Fibroblast of mammary gland (primary cell): ENCODE results near the gene LURAP1L.

Experiments used
- DNase-seq: peaks from one replicate; pipeline ENCODE4 v3.0.0-alpha.2; 2010; ENCODE audit warnings: low read depth
- H3K4me3 ChIP-seq: 2 replicates; pipeline ENCODE4 v1.5.1; 2011; ENCODE audit warnings: low read depth, mild to moderate bottlenecking, low read length, moderate library complexity; ENCODE audit not compliant: control insufficient read depth
- CTCF ChIP-seq: conservative IDR thresholded peaks from 2 replicates; pipeline ENCODE4 v1.5.1; 2011; ENCODE audit warnings: low read depth, low read length, inconsistent platforms; ENCODE audit not compliant: control insufficient read depth, insufficient read depth

Gene LURAP1L

GRCh38 chr9:12764150-12764549, 10.7 kb upstream of the LURAP1L start:
- no peak for TF ChIP-seq CTCF
- no peak overlapping the region for H3K4me3 ChIP-seq
- no peak for DNase-seq

DNA sequence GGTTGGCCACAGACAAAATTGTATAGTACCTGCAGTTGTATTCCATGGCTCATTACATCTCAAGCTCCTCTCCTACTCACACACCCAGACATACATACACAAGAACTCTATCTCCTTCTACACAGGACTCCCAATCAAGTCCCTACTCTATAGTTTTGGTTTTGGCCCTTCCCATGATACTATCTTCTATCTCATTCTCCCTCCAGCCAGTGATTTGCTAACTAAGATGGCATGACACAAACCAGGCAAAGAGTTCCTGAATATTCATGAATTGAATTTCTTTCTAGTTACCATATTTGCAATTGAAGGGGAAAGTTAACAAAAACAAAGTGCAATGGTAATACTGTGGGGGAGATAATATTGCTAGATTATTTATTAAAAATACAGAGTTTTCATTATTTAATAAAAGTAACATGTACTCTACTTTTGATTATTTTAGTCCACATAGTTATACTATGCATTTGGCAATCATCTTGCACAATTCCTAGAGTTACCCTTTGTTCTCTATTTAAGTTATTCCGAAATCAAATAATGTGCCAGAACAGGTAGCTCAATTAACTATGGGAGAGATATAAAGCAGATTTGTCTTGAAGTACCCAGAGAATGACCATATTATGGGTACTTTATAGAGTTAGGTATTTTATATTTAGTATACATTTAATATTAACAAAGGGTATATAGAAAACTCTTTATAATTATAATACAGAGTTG, 9.6 kb upstream of the LURAP1L start:
- no peak for DNase-seq
- no peak overlapping the region for H3K4me3 ChIP-seq
- TF ChIP-seq CTCF = no peak

DNA sequence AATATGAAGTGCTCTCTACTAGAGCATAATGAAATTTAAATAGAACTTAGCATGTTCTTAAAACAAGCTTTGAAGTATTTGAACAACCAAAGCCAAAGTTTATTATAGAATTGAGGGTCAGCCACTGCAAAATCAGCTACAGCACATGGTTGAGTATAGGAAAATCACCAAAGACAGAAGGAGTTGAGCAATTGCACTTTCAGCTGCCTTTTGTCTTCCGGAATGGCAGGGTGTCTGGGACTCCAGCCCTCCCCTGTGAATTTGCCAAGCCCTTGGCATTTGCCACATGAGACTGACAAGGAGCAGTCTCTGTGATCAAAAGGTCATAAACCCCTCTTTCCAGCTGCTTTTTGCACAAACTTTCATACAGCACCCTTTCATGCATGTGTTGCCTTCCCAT, 8.5 kb upstream of the LURAP1L start:
- no peak overlapping the region for H3K4me3 ChIP-seq
- no peak for TF ChIP-seq CTCF
- no peak for DNase-seq

DNA sequence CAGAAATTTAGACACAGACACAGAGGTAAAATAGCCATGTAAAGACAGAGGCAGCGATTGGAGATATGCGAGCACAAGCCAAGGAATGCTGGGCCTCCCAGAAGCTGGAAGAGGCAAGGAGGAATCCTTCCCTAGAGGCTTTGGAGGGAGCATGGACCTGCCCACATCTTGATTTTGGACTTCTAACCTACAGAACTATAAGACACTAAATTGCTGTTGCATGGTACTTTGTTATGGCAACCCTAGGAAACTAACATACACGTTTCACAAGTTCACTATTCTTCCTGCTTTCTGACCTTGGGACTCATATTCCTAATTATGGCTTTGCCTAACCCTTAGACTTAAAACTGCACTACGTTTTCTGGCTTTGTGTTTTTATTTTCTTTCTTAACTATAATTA, 4.6 kb upstream of the LURAP1L start:
- H3K4me3 ChIP-seq = no peak overlapping the region
- TF ChIP-seq CTCF = no peak
- DNase-seq = no peak

DNA sequence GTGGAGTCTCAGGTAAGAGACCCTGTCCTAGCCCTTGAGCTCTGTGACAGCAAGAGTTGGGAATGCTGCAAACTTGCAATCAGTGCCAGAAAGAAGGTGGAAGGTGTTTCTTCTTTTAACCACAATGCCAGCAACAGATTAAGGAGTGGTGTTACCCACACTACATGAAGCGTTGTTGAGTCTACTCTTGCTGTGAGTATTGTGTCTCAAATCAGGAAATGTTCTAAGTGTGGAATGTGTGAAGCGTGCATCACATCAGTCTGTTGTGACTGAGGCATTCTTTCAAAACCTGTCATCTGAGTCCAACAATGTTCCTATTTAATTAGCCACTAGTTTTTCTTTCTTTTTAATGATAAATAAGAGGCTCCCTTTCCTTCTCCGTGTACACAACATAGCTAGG, 2.9 kb upstream of the LURAP1L start:
- H3K4me3 ChIP-seq = no peak overlapping the region
- no peak for DNase-seq
- TF ChIP-seq CTCF = no peak

DNA sequence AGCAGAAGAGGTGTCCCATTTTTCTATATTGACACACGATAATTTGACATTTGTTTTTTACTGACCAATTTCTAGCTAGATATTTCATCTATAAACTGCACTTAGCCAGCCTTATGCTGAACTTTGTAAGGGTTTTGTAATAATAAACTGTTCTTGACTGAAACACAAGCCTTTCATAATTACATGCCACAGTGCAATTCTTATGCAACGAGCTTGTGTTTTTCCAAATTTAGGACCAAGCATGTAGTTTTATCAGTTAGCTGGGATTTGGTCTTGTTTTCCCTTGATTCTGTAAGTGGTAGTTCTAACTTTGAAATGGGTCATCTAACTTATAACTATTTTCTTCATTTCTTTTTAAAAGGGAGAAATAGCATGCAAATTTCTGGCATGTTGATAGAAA, 1.3 kb upstream of the LURAP1L start:
- no peak for DNase-seq
- TF ChIP-seq CTCF = no peak
- H3K4me3 ChIP-seq = no peak overlapping the region
